ENCODE results near the gene SP140L. TPM values are rescaled to one million over a fixed set of nuclear protein-coding genes. Genes with fewer than 3 reads are reported as not detected.

The SP140L gene
- total RNA-seq, 1 donor from 2014 or later, result 32.2 TPM

GRCh38 chr2:230321031-230321430 lies 6.0 kb upstream of the SP140L start:
- FAIRE-seq, result no peak
- no peak overlapping the region for H3K4me3 Mint-ChIP-seq (ENCODE audit: unreplicated experiment)

GRCh38 chr2:230322561-230323384 lies 4.2 kb upstream of the SP140L start:
- H3K27me3 ChIP-seq (ENCODE audit: insufficient read depth, low read length), result no peaks in the 10 kb centered on the region
- no peak overlapping the region for H3K4me3 ChIP-seq (ENCODE audit: insufficient read depth, low read depth, low read length)
- peaks cover 13% of the 10 kb centered on the region for H3K4me1 ChIP-seq (ENCODE audit: insufficient read depth, low read length)
- no peak overlapping the region for H3K4me3 Mint-ChIP-seq (ENCODE audit: unreplicated experiment)
- H3K9me3 ChIP-seq (ENCODE audit: insufficient read depth, low read depth, low read length), result peaks cover 8% of the 10 kb centered on the region
- H3K27me3 Mint-ChIP-seq (ENCODE audit: low read depth, unreplicated experiment), result peaks cover 3% of the 10 kb centered on the region
- H3K9me3 Mint-ChIP-seq (ENCODE audit: unreplicated experiment), result peaks cover 16% of the 10 kb centered on the region
- no peak overlapping the region for H3K4me2 ChIP-seq (ENCODE audit: low read length)
- H3K9ac ChIP-seq (ENCODE audit: low read length), result no peak overlapping the region
- H3K4me1 Mint-ChIP-seq (ENCODE audit: low read depth, unreplicated experiment), result peaks cover 6% of the 10 kb centered on the region
- no peak overlapping the region for H3K27ac Mint-ChIP-seq (ENCODE audit: unreplicated experiment)
- DNase-seq (ENCODE audit: low read depth) (no peak), FAIRE-seq (no peak)
- peaks cover 7% of the 10 kb centered on the region for H3K36me3 Mint-ChIP-seq (ENCODE audit: low read depth, unreplicated experiment)
- H4K20me1 ChIP-seq (ENCODE audit: insufficient read depth, low read length), result no peaks in the 10 kb centered on the region
- no peak for TF ChIP-seq CTCF (IDR thresholded peaks at IDR 0.05; ENCODE audit: insufficient read depth, low read depth, low read length)
- H3K36me3 ChIP-seq (ENCODE audit: insufficient read depth, low read length), result no peaks in the 10 kb centered on the region
- H2AFZ ChIP-seq (ENCODE audit: low read depth, low read length), result no peak overlapping the region
- H3K27ac ChIP-seq (ENCODE audit: low read depth, low read length), result no peak overlapping the region
- peaks cover 4% of the 10 kb centered on the region for H3K79me2 ChIP-seq (ENCODE audit: insufficient read depth, low read length)

More at GRCh38 chr2:230321031-230321430, 6.0 kb upstream of the SP140L start:
- peaks cover 8% of the 10 kb centered on the region for H3K9me3 ChIP-seq (ENCODE audit: insufficient read depth, low read depth, low read length)
- H3K79me2 ChIP-seq (ENCODE audit: insufficient read depth, low read length), result no peaks in the 10 kb centered on the region
- no peak overlapping the region for H2AFZ ChIP-seq (ENCODE audit: low read depth, low read length)
- no peak for DNase-seq (ENCODE audit: low read depth)
- peaks cover 7% of the 10 kb centered on the region for H3K36me3 Mint-ChIP-seq (ENCODE audit: low read depth, unreplicated experiment)
- no peaks in the 10 kb centered on the region for H3K4me1 ChIP-seq (ENCODE audit: insufficient read depth, low read length)
- H3K27me3 Mint-ChIP-seq (ENCODE audit: low read depth, unreplicated experiment), result peaks cover 3% of the 10 kb centered on the region
- H3K9ac ChIP-seq (ENCODE audit: low read length), result no peak overlapping the region
- no peak overlapping the region for H3K27ac Mint-ChIP-seq (ENCODE audit: unreplicated experiment)
- H3K4me3 ChIP-seq (ENCODE audit: insufficient read depth, low read depth, low read length), result no peak overlapping the region
- H3K4me2 ChIP-seq (ENCODE audit: low read length), result no peak overlapping the region
- peaks cover 16% of the 10 kb centered on the region for H3K9me3 Mint-ChIP-seq (ENCODE audit: unreplicated experiment)
- H3K36me3 ChIP-seq (ENCODE audit: insufficient read depth, low read length), result no peaks in the 10 kb centered on the region
- no peaks in the 10 kb centered on the region for H3K27me3 ChIP-seq (ENCODE audit: insufficient read depth, low read length)
- no peak overlapping the region for H3K27ac ChIP-seq (ENCODE audit: low read depth, low read length)
- TF ChIP-seq EZH2 (IDR thresholded peaks at IDR 0.05; ENCODE audit: insufficient read depth, low read length) (no peak), CTCF (IDR thresholded peaks at IDR 0.05; ENCODE audit: insufficient read depth, low read depth, low read length) (no peak)
- H3K4me1 Mint-ChIP-seq (ENCODE audit: low read depth, unreplicated experiment), result peaks cover 3% of the 10 kb centered on the region
- H4K20me1 ChIP-seq (ENCODE audit: insufficient read depth, low read length), result no peaks in the 10 kb centered on the region
